PC-3 (cell line): ENCODE measurements around the gene TNFAIP3. TPM values are rescaled to one million over a fixed set of nuclear protein-coding genes. Genes with fewer than 3 reads are reported as not detected.
A peak's percentile ranks its signal among the peaks of the same experiment; 100 is the strongest.

Experiments
- ATAC-seq: fragments of 200-7000 bp; cut with Tn5 transposase; 2 replicates; pipeline ENCODE4 v1.9.1; 2020; ENCODE audit warnings: mild to moderate bottlenecking, moderate library complexity
- BruUV-seq: library from RNA; stranded (reverse); fragments of 400-500 nt; replicated peaks from 2 replicates; lab custom pipeline; 2021; lab: Mats Ljungman, UMichigan
- CTCF ChIA-PET: fragments of 300-600 bp; sonication (Branson Sonifier 250); formaldehyde crosslinking; loops from one replicate; lab custom pipeline; 2022; ENCODE audit warnings: antibody characterized with exemption; lab: Charles Lee
- POLR2A ChIA-PET: fragments of 300-600 bp; sonication (Branson Sonifier 250); formaldehyde crosslinking; loops from one replicate; lab custom pipeline; 2022; ENCODE audit warnings: antibody characterized with exemption; ENCODE audit not compliant: unreplicated experiment; lab: Charles Lee
- DNase-seq: peaks from one replicate; pipeline ENCODE4 v3.0.0-alpha.2; 2015
- H2AFZ ChIP-seq: fragments of 300-600 bp; sonication (generic); 2 replicates; pipeline ENCODE4 v1.6.0; 2016; ENCODE audit warnings: antibody characterized with exemption, low read length
- H3F3A ChIP-seq: fragments of 300-600 bp; sonication (generic); one replicate; pipeline ENCODE4 v1.6.0; 2017; ENCODE audit warnings: antibody characterized with exemption, low read length, control low read depth, mild to moderate bottlenecking; ENCODE audit not compliant: unreplicated experiment
- H3K27ac ChIP-seq: fragments of 300-600 bp; sonication (generic); 2 replicates; pipeline ENCODE4 v1.5.1; 2016; ENCODE audit warnings: mild to moderate bottlenecking, low read length
- H3K27me3 ChIP-seq: fragments of 300-600 bp; sonication (generic); 2 replicates; pipeline ENCODE4 v1.6.1; 2016; ENCODE audit warnings: low read length, mixed read lengths
- H3K36me3 ChIP-seq: fragments of 300-600 bp; sonication (generic); 2 replicates; pipeline ENCODE4 v1.6.1; 2016; ENCODE audit warnings: low read depth, mixed run types, low read length, mixed read lengths
- H3K4me1 ChIP-seq: fragments of 300-600 bp; sonication (generic); 2 replicates; pipeline ENCODE4 v1.5.1; 2016; ENCODE audit warnings: low read length; ENCODE audit not compliant: insufficient read depth
- H3K4me2 ChIP-seq: fragments of 300-600 bp; sonication (generic); 2 replicates; pipeline ENCODE4 v1.6.0; 2016; ENCODE audit warnings: low read length
- H3K4me3 ChIP-seq: fragments of 300-600 bp; sonication (generic); 2 replicates; pipeline ENCODE4 v1.5.1; 2016; ENCODE audit warnings: mild to moderate bottlenecking, low read length, mixed read lengths
- H3K79me2 ChIP-seq: fragments of 300-600 bp; sonication (generic); 2 replicates; pipeline ENCODE4 v1.6.1; 2017; ENCODE audit warnings: low read length, mixed read lengths
- H3K9ac ChIP-seq: fragments of 300-600 bp; sonication (generic); 2 replicates; pipeline ENCODE4 v1.6.0; 2016; ENCODE audit warnings: mild to moderate bottlenecking, low read length
- H3K9me2 ChIP-seq: fragments of 300-600 bp; sonication (generic); replicated peaks from 2 replicates; pipeline ENCODE4 v1.6.1; 2016; ENCODE audit warnings: mixed run types, low read length, mixed read lengths
- H3K9me3 ChIP-seq: fragments of 300-600 bp; sonication (generic); 2 replicates; pipeline ENCODE4 v1.6.1; 2016; ENCODE audit warnings: low read length, mixed read lengths
- H4K20me1 ChIP-seq: fragments of 300-600 bp; sonication (generic); 2 replicates; pipeline ENCODE4 v1.6.1; 2016; ENCODE audit warnings: low read length, mixed read lengths
- CTCF ChIP-seq: fragments of 300-600 bp; sonication (generic); conservative IDR thresholded peaks from 2 replicates; pipeline ENCODE4 v1.5.1; 2017; ENCODE audit warnings: antibody characterized with exemption, low read depth, mild to moderate bottlenecking, low read length
- EZH2 ChIP-seq: fragments of 300-600 bp; sonication (generic); IDR thresholded peaks from one replicate; pipeline ENCODE4 v1.6.1; 2017; ENCODE audit warnings: antibody characterized with exemption, mild to moderate bottlenecking, low read length; ENCODE audit not compliant: unreplicated experiment
- EZH2phosphoT487 ChIP-seq: fragments of 300-600 bp; sonication (generic); IDR thresholded peaks from 2 replicates; pipeline ENCODE4 v1.6.1; 2018; ENCODE audit warnings: mild to moderate bottlenecking, antibody characterized with exemption, low read length, borderline replicate concordance
- intact Hi-C: fragments of 100-400 bp; cut with micrococcal nuclease; formaldehyde crosslinking; loops from 2 replicates; pipeline ENCODE4 v1.9.0; 2023
- total RNA-seq: library from RNA; depleted of rRNA; stranded (reverse); fragments of >200 nt; gene quantifications from 2 replicates; pipeline ENCODE4 v1.2.3, GENCODE V29; 2014

Gene TNFAIP3
- total RNA-seq, 1 experiment from 2014 or later: 21.9 TPM

DNA sequence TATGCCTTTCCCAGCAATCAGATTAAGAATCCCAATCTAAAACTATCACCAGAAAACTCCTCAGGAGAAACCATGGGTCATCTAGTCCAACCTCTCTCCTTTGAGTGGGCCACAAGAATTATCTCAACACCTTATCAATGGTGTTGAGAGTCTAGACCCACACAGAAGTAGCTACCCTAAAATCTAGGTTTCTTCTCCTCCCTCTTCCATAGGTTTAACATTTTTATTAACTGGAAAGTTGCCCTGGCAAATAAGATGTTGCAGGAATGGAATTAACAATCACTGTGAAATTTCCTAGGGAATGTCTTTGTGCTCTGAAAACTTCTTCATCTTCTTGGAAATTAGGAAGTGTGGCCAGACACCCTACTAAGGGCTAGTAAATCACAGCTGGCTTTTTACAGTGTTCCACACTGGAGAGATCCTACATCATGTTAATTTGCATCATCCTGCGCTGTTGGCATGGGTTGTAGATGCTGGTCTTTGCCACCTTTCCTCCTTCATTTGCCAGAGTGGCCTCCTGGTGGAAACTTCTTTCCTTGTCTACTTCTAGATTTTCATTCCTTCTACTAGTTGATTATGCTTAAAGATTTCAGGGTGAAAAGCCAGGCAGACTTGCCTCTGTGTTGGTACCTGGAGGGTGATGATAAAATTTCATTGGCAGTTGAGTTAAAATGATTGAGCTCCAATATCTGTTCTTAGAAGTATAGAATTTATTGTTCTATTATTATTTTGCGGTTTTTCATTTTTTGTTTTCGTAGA is 2.7 kb downstream of the TNFAIP3 start:
- H3K27me3 ChIP-seq: no peaks in the 10 kb centered on the region
- peaks cover 10% of the 10 kb centered on the region; the same call in 1 of the 2 replicates for H3K36me3 ChIP-seq
- POLR2A ChIA-PET: interaction anchor here (0.6 kb wide), 1 partner anchor 24 kb away, joined by 14 read pairs; no protein-coding TSS in a partner anchor
- intact Hi-C loops: loop anchor here (5.0 kb wide), 1 partner anchor 58 kb away; no protein-coding TSS in a partner anchor
- no peaks in the 10 kb centered on the region for H3K9me3 ChIP-seq
- CTCF ChIA-PET: no interaction called here
- TF ChIP-seq EZH2 (no peak), EZH2phosphoT487 (no peak), CTCF (no peak)
- DNase-seq (no peak), ATAC-seq (no peak)
- H2AFZ ChIP-seq: no peak overlapping the region
- H3K4me2 ChIP-seq: peak overlapping the region; percentile 84
- H3K9ac ChIP-seq: no peak overlapping the region
- H4K20me1 ChIP-seq: peaks cover 20% of the 10 kb centered on the region
- no peaks in the 10 kb centered on the region for H3F3A ChIP-seq
- H3K4me3 ChIP-seq: peak overlapping the region; percentile 90
- peaks cover 50% of the 10 kb centered on the region for H3K79me2 ChIP-seq
- H3K4me1 ChIP-seq: peaks cover 48% of the 10 kb centered on the region
- H3K9me2 ChIP-seq: no peaks in the 10 kb centered on the region
- no TSS peak for BruUV-seq
- no peak overlapping the region for H3K27ac ChIP-seq

- Histone ChIP-seq H3K27ac (no peak overlapping the region), H3K79me2 (peaks cover 50% of the 10 kb centered on the region), H3K36me3 (peaks cover 15% of the 10 kb centered on the region), H4K20me1 (peaks cover 20% of the 10 kb centered on the region), H3K9me3 (no peaks in the 10 kb centered on the region), H3K4me1 (peaks cover 48% of the 10 kb centered on the region), H2AFZ (no peak overlapping the region), H3K9me2 (no peaks in the 10 kb centered on the region), H3K27me3 (no peaks in the 10 kb centered on the region), H3K4me3 (no peak overlapping the region), H3K9ac (no peak overlapping the region), H3F3A (no peaks in the 10 kb centered on the region), H3K4me2 (peak overlapping the region; percentile 84)
- CTCF ChIA-PET: interaction anchor here (0.5 kb wide), 1 partner anchor 14 kb away, joined by 3 read pairs; no protein-coding TSS in a partner anchor
- no TSS peak for BruUV-seq
- TF ChIP-seq CTCF (no peak), EZH2 (no peak), EZH2phosphoT487 (no peak)
- ATAC-seq: no peak
- DNase-seq: no peak
- intact Hi-C loops: loop anchor here (5.0 kb wide), 1 partner anchor 57 kb away; no protein-coding TSS in a partner anchor
- POLR2A ChIA-PET: interaction anchor here (0.6 kb wide), 1 partner anchor 23 kb away, joined by 14 read pairs; no protein-coding TSS in a partner anchor
These were observed 3.2 kb downstream of the TNFAIP3 start for GRCh38 chr6:137870308-137870644.

GRCh38 chr6:137870744-137871247 is 3.7 kb downstream of the TNFAIP3 start:
- Histone ChIP-seq H3F3A (no peaks in the 10 kb centered on the region), H2AFZ (no peak overlapping the region), H3K9ac (no peak overlapping the region), H3K79me2 (peaks cover 50% of the 10 kb centered on the region), H3K36me3 (peaks cover 18% of the 10 kb centered on the region), H3K4me1 (peaks cover 47% of the 10 kb centered on the region), H3K9me3 (no peaks in the 10 kb centered on the region), H3K4me2 (peak overlapping the region; percentile 84), H3K4me3 (no peak overlapping the region), H4K20me1 (peaks cover 20% of the 10 kb centered on the region), H3K27ac (no peak overlapping the region), H3K9me2 (no peaks in the 10 kb centered on the region), H3K27me3 (no peaks in the 10 kb centered on the region)
- CTCF ChIA-PET: interaction anchor here (0.5 kb wide), 1 partner anchor 13 kb away, joined by 3 read pairs; no protein-coding TSS in a partner anchor
- POLR2A ChIA-PET: no interaction called here
- ATAC-seq (no peak), DNase-seq (no peak)
- no peak for TF ChIP-seq EZH2phosphoT487
- no peak for TF ChIP-seq EZH2
- no peak for TF ChIP-seq CTCF
- no TSS peak for BruUV-seq
- intact Hi-C loops: loop anchor here (5.0 kb wide), 1 partner anchor 57 kb away; no protein-coding TSS in a partner anchor
